Hepatic stellate cell (primary cell): ENCODE results near the gene RGS11.
A peak's percentile ranks its signal among the peaks of the same experiment; 100 is the strongest.
"Not testable (repeated sequence)": the region's sequence is repeated elsewhere in the genome, so short reads cannot be mapped to it uniquely, and the experiment has no call there.

Experiments
- DNase-seq: peaks from one replicate; pipeline ENCODE4 v3.0.0; 2011; ENCODE audit warnings: low spot score

Gene RGS11

GRCh38 chr16:263182-263774 is 12.5 kb downstream of the RGS11 start:
- no peak for DNase-seq

- no peak for DNase-seq
Observed at GRCh38 chr16:262121-262745, 13.5 kb downstream of the RGS11 start.

GRCh38 chr16:261031-261691 is 14.6 kb downstream of the RGS11 start:
- DNase-seq, result no peak

- DNase-seq, result no peak
Observed at GRCh38 chr16:260326-260725, 15.4 kb downstream of the RGS11 start.

GRCh38 chr16:259814-260253 is 15.9 kb downstream of the RGS11 start:
- DNase-seq, result no peak

GRCh38 chr16:259226-259625 is 16.5 kb downstream of the RGS11 start:
- no peak for DNase-seq

- DNase-seq, result not testable (repeated sequence)
Observed at GRCh38 chr16:258091-258490, 17.7 kb downstream of the RGS11 start.

- no peak for DNase-seq
Observed at GRCh38 chr16:255183-255582, 20.6 kb downstream of the RGS11 start.

- DNase-seq, result no peak
Observed at GRCh38 chr16:254461-254860, 21.3 kb downstream of the RGS11 start.

- no peak for DNase-seq
Observed at GRCh38 chr16:253833-254232, 21.9 kb downstream of the RGS11 start.

- no peak for DNase-seq
Observed at GRCh38 chr16:252366-253337, 23.1 kb downstream of the RGS11 start.

GRCh38 chr16:249431-249830 is 26.3 kb downstream of the RGS11 start:
- no peak for DNase-seq

GRCh38 chr16:247027-247426 is 28.7 kb downstream of the RGS11 start:
- no peak for DNase-seq

- DNase-seq, result no peak
Observed at GRCh38 chr16:245105-245504, 30.6 kb downstream of the RGS11 start.

GRCh38 chr16:243348-243747 is 32.4 kb downstream of the RGS11 start:
- no peak for DNase-seq

GRCh38 chr16:242281-242680 is 33.5 kb downstream of the RGS11 start:
- no peak for DNase-seq

- no peak for DNase-seq
Observed at GRCh38 chr16:240559-240958, 35.2 kb downstream of the RGS11 start.

- no peak for DNase-seq
Observed at GRCh38 chr16:239948-240277, 35.8 kb downstream of the RGS11 start.

GRCh38 chr16:234468-235305 is 41.1 kb downstream of the RGS11 start, which contains the start of gene FAM234A:
Gene FAM234A, plus strand, starts transcription at chr16:234821. Its CDS starts 19,593 bp downstream, at chr16:254414.
- peak; percentile 95 for DNase-seq

- DNase-seq, result no peak
Observed at GRCh38 chr16:230949-231348, 44.8 kb downstream of the RGS11 start.

GRCh38 chr16:230351-230750 is 45.4 kb downstream of the RGS11 start:
- DNase-seq, result not testable (repeated sequence)
